ENCODE results near the gene XBP1.
"Not testable (repeated sequence)": the region's sequence is repeated elsewhere in the genome, so short reads cannot be mapped to it uniquely, and the experiment has no call there.

Gene XBP1

DNA sequence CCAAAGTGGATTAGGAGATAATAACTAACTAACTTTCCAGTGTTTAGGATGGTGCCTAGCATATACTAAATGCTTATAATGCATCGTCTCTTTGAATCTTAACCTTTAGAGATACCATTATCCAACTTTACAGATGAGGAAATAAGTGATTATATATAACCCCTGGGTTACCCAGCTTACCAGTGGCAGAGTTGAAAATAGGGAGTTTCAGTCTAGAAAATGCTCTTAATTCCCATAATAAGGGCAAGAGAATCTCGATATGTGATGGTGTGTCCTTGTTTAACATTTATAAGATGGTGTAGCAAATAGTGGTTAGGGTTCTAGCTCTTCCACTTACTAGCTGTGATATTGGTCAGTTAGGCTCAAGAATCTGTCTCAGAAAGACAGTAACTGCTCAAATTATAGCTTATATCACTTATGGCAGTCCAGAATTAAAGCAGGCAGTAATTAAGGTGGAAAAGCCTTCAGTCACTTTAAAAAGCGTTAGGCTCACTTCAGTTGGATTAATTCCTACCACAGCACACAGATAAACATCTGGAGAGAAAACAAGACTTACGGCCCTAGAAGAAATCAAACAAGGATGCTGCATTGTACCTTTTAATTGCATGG, 6.3 kb downstream of the XBP1 start:
- no peak for DNase-seq

DNA sequence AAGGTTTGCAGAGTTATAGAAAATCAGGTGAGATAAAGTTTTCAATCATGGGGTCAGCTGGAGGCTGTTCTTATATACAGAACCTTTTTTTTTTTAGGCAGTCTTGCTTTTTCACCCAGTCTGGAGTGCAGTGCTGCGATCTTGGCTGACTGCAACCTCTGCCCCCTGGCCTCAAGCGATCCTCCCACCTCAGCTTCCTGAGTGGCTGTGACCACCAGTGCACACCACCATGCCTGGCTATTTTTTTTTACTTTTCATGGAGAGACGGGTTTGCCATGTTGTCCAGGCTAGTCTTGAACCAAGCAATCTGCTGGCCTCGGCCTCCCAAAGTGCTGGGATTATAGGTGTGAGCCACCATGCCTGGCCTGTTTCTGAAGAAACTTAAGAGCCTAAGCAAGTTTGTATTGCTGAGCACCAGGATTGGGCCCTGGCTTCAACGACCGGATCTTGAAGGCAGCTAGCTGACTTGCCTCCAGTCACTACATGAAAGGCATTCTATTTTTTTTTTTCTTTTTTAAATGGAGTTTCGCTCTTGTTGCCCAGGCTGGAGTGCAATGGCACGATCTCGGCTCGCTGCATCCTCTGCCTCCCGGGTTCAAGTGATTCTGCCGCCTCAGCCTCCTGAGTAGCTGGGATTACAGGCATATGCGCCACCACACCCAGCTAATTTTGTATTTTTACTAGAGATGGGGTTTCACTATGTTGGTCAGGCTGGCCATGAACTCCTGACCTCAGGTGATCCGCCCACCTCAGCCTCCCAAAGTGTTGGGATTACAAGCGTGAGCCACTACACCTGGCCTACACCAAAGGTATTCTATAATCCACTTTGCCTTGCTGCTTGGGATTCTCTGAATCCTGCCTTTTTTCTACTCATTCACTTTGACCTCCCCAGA, 7.6 kb downstream of the XBP1 start:
- no peak for DNase-seq

DNA sequence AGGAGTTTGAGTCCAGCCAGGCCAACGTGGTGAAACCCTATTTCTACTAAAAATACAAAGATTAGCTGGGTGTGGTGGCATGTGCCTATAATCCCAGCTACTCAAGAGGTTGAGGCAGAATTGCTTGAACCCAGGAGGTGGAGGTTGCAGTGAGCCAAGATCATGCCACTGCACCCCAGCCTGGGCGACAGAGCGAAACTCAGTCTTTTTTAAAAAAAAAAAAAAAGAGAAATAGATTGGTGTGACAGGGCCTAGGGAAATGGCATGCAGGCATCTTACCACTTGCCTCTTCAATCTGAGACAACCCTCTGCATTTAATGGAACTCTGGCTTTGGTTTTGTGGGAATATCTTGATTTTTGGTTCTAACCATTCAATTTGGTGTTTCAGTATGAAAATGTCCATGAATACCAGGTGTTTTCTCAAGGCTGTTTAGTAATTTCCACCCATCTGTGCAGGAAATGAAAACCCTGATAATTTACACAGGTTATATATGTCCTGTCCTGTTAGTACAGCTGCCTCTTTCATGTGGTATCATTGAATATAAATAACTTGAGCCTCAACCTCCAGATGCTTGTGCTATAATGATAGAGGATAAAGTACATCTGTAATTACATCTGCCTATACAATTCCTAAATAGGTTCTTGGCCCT, 8.4 kb downstream of the XBP1 start:
- DNase-seq = no peak

DNA sequence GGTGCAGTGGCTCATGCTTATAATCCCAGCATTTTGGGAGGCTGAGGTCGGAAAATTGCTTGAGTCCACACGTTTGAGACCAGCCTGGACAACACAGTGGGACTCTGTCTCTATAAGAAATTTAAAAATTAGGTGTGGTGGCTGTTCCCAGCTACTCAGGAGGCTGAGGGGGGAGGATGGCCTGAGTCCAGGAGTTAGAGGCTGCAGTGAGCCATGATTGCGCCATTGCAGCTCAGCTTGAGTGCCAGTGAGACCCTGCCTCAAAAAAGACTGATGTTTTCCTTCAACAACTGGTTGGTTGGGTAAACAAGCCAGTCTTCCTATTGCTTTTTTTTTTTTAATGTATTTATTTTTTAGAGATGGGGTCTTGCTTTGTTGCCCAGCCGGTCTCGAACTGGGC, 9.2 kb downstream of the XBP1 start:
- no peak for DNase-seq

DNA sequence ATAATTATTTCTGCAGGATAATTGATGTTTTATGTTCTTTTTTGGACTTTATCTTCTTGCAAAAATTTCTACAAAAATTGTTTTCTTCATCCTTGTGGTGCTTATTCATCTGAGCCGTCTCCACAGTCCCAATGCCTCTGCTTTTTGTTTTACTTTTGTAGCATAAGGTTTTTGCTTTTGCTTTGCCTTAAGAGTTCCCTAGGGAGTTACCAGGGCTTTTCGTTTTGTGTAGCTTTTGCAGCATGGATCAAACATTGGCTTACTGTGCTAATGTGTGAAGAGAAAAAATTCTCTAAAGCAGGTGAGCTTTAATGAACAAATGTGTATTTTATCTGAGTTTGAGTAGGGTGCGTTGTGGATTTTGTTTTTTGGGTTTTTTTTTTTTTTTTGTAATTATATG, 11.8 kb downstream of the XBP1 start:
- no peak for DNase-seq

DNA sequence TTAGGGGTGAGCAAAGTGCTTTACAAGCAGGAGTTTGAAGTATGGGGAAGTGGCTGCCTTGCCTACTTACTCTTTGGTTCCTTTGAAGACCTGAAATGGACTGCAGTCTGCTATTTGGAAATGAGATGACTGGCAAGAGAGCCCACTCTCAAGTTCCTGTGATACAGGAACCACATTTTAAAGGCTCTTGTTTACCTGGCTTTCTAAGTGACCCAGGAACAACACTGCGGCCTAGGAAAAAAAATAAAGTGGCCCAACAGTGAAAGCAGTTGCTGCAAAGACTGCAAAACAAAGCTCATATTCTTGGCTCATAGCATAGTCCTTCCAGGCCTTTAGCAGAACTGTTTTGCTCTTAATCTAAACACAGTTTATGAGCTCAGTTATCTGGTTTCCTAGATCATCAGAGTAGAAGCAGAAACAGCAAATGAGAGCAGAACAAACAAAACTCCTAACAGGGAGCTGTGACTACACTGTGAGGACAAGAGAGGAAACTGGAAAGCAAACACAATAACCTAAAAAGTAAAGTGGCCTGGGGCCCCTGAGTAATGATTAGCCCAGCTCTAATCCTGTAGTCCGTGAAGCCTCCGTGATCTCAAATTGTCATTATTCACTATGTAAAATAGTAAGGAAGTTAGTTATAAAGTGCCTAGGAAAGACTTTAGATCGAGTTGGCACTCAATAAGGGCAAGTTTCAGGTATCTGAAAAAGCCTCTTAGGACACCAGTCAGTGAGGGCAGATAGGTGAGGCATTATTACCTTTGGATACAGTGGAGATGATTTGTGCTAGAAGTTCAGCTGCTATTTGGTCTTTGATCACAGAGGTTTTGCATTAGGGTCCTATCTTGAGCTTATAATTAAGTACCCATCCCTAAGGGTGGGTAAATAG, 16.3 kb downstream of the XBP1 start:
- no peak for DNase-seq

DNA sequence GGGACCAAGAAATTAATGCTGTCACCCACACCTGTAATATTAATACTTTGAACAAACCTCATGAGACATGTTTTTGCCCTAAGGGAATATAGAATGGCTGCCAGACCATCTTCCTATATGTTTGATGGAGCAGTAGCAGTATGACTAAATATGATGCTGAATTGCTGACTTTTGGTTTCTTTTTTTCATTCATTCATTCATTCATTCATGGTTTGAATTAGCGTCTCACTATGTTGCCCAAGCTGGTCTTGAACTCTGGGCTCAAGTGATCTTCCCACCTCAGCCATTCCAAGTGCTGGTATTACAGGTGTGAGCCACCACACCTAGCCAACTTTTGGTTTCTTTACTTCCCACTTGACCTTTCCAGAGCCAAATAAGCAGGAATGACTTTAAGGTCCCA, 20.1 kb downstream of the XBP1 start:
- no peak for DNase-seq

DNA sequence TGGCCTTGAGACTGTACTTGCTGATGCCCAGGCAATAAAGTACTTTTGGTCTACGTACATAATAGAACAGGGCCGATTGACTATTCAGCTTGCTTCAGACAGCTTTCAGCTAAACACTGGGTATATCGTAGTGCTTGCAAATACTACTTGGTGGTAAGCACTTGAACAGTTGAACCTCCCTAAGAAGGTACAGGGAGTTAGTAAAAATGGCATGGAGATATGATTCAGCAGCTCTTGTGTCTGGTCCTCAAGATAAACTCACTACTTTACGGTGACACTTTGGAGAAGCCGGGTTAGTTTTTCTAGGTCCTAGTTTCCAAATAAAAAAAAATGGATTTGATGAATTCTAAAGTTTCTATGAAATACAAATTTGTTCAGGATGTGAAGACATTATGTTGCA, 20.5 kb downstream of the XBP1 start:
- DNase-seq = no peak

DNA sequence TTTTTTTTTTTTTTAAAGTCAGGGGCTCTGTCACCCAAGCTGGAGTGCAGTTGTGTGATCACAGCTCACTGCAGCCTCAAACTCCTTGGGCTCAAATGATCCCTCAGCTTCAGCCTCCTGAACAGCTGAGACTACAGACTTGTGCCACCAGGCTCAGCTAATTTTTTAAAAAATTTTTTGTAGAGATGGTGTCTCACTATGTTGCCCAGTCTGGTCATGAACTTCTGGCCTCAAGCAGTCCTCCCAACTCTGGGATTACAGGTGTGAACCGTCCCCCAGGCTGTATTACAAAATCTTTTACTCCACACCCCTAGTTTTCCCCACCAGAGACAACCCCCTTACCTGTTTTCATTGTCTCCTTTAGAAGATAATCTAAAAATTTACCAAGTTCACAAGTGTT, 26.0 kb downstream of the XBP1 start:
- DNase-seq = no peak

DNA sequence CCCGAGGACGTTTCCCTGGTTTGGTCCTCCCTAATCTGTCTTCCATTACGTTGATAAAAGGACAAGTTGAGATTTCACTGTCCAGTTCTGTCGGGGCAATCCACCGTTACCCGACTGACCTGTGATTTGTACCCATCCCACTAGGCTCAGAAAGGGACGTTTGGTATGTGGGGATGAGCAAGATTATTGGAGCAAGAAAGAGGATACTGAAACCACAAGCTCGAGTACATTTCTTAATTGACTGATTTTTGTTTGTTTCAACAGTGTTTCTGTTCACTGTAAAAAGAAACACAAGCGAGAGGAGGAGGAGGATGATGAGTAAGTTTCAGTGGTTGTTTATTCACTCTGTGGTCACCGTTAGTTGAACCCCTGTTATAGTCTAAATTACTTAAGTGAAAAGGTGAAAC, 26.9 kb downstream of the XBP1 start:
- no peak for DNase-seq

DNA sequence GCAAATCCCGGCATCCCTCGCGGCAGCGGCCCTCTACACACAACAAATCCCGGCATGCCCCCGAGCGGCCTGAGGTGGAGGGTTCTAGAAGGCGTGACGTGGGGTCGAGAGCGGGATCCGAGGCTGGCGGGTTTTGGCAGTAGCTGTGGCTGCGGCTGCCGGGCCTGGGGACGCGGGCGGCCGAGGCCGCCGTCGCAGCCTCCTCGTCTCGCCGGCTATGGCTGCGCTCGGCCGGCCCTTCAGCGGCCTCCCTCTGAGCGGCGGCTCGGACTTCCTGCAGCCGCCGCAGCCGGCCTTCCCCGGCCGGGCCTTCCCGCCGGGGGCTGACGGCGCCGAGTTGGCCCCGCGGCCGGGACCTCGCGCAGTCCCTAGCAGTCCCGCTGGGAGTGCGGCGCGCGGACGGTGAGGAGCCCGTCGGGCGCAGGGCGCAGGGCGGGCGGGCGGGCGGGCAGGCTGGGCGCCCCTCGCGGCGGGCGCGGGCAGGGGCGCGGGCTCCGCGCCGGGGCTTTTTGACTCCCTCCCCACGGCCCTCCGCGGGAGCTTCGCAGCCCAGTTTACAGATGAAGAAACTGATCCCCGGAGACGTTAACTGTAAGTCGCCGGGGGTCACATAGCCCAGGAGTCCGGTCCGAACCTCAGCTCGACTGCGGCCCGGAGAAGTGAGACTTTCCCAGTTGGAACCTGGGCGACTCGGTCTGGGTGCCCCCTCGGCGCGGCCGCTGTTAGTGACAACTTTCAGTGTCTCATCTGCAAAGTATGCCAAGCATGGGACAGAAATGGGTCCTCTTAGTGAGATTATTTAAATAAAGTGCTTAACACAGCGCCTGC, 27.5 kb downstream of the XBP1 start, which contains the start of gene CCDC117:
CCDC117 (plus strand) TSS at position 63 of the 828 bp plus-strand sequence; CDS start at position 218, 155 bp downstream.
- peak; percentile 63 to 97 (median 93) for DNase-seq

DNA sequence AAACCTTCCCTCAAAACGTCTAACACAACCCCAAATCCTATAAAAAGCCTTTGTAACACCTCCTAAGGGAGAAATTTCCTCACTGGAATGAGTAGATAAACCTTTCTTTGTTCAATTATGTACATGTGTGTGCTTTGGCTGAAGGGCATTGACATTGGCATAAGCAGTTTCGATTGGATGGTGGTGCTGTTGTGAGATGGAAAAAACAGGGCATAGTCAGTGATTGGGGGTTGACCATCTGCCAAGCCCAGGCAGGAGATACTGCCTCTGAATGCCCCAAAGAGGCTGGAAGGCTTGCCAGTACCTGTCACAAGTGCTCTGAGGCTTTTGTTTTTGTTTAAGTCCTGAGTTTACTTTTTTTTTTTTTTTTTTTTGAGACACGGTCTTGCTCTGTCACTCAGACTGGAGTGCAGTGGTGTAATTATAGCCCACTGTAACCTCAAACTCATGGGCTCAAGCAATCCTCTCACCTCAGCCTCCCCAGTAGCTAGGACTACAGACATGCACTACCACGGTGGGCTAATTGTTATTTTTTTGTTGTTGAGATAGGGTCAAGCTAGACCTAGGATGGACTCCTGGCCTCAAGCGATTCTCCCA, 29.1 kb downstream of the XBP1 start:
- DNase-seq = no peak

DNA sequence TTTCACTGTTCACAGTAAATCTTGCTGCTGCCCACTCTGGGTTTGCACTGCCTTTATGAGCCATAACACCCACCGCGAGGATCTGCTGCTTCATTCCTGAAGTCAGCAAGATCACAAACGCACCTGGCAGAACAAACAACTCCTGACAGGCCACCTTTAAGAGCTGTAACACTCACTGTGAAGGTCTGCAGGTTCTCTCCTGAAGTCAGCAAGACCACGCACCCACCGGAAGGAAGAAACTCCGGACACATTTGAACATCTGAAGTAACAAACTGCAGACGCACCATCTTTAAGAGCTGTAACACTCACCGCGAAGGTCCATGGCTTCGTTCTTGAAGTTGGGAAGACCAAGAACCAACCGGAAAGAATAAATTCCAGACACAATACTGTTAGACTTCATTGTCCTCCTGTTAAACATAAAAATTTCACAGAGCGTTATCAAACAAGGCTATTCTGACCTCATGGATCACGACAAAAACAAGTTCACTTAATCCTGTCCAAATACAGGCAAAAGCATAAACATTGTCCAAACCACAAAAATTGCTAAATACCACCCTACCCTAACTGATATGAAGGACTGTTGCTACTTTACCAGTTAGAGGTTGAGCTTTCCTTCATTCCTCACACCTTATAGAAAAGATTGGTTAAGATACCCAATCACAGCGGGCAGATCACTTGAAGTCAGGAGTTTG, 30.8 kb downstream of the XBP1 start:
- DNase-seq = no peak

DNA sequence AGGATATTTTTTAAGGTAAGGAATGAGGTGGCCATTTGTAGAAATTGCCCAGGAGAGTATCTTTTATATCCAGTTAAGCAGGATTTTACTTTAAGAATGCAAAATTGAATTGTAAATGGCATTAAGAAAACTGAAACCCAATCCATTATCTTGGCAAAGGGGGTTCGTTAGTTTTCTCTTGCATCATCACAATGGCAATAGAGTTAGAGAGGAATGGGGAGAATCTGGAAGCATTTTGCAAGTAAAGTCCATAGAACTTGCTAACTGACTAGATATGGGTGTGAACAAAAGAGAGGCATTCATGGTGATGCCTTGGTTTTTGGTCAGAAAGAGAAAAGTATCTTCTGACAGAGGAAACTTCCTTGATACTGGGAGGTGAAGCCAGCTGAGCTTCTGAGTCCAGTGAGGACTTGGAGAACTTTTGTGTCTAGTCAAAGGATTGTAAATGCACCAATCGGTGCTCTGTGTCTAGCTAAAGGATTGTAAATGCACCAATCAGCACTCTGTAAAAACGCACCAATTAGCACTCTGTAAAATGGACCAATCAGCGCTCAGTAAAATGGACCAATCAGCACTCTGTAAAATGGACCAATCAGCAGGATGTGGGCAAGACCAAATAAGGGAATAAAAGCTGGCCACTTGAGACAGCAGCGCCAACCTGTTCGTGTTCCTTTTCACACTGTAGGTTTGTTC, 31.5 kb downstream of the XBP1 start:
- DNase-seq = no peak

DNA sequence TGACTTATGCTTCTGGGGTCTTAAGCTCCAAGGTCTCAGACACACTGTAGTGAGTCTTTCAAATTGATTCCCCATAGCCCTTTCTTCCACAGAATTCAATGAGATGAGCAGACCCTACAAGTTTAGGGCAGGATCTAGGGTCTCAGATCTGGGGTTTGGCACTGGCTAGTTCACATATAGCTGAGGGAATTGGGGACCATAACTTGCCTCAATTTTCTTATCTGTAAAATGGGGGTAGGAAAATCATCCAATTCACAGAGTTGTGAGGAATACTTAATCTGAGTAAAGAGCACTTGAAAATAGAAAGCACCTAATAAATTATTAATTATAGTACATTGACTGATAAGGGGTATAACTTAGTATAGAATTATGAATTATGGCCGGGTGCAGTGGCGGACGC, 33.7 kb downstream of the XBP1 start:
- DNase-seq = no peak

DNA sequence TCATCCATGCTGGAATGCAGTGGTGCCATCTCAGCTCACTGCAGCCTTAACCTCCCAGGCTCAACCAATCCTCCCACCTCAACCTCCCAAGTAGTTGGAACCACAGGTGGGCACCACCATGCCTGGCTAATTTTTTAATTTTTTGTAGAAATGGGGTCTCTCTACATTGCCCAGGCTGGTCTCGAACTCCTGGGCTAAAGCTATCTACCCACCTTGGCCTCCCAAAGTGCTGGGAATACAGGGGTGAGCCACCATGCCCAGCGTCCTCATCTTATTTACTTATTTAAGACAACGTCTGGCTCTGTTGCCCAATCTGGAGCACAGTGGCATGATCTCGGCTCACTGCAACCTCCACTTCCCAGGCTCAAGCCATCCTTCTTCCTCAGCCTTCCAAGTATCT, 38.4 kb downstream of the XBP1 start:
- not testable (repeated sequence) for DNase-seq

DNA sequence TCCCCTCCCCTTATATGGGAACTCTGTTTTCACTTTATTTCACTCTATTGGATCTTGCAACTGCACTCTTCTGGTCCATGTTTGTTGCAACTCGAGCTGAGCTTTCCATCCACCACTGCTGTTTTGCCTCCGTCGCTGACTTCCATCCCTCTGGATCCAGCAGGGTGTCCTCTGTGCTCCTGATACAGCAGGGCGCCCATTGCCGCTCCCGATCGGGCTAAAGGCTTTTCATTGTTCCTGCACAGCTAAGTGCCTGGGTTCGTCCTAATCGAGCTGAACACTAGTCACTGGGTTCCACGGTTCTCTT, 39.0 kb downstream of the XBP1 start:
- DNase-seq = no peak

DNA sequence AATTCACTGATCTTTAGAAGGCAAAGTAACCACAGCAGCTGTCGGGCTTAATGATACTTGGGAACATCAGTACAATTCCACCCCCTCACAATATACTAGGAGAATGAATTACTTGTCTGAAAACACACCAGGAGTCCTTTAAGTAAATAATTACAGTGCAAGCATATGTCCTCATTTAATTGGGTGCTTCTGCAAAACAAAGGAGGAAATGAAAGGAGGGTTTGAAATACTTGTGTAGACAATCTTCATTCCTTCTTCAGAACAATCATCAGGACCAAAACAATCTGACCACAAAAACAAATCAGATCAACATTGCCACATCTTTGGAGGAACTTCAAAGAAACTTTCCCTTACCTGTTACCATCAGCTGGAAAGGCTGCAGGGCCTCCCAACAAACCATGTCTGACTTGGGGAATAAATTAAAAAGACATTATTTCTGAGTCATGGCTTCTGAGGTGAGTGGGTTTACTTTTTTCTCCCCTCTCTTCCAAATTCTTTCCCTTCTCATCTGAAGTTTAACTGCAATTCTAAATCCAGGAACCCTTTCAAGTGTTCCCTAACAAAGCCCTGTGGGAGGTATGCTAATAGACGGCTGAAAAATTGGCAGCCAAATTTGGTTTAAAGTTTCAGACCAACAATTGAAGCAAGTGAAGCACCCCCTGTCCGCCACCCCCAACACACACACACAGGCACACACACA, 40.4 kb downstream of the XBP1 start:
- DNase-seq = peak in 23 of 56 donors; percentile 2 to 63 (median 18)

Data from nucleus accumbens (tissue), 56 donors.